ENCODE results near the gene UBAC2.
"Not testable (repeated sequence)": the region's sequence is repeated elsewhere in the genome, so short reads cannot be mapped to it uniquely, and the experiment has no call there.

Gene UBAC2

DNA sequence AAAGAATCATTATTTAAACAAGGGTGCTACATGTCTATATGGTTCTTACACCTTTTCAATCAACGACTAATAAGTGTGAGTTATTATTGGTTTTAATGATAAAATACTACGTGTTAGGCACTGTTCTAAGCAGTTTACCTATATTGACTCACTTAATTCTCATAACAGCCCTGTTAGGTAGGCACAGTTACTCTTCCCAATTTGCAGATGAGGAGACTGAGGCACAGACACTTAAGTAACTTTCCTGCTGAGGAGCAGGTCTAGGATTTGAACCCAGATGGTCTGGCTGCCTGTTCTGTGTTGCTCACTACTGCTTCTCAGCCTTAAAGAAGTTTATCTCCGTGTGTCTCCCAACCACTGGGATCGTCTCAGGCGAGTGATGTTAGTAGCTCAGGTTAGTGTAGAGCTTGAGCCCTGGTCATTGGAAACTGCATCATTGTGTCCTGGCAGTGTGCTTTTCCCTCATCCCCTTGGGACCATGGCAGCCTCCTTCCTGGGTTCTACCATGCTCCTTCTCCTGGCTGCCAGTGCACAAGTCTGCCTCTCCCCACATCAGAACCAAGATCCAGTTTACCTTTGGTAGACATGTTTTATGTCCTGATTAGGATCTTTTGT, 10.9 kb downstream of the UBAC2 start:
- DNase-seq = no peak

DNA sequence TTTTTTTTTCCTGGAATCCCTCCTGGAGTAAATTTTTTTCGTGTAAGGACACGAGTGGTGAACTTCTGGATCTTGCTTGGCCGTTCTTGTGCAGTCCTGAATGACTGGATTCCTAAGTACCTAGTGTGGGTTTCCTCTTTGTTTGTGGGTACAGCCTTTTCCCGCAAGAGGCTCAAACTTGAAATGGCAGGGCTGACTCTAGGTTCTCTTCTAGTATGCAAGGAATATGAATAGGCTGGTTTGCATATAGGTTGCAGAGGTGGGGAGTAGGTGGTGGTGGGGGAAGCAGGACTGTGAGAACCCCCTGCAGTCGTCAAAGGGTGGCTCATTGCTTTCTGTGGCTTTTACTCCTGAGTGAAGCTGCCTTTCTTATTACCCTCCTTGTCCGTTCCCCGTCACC, 13.6 kb downstream of the UBAC2 start:
- no peak for DNase-seq

DNA sequence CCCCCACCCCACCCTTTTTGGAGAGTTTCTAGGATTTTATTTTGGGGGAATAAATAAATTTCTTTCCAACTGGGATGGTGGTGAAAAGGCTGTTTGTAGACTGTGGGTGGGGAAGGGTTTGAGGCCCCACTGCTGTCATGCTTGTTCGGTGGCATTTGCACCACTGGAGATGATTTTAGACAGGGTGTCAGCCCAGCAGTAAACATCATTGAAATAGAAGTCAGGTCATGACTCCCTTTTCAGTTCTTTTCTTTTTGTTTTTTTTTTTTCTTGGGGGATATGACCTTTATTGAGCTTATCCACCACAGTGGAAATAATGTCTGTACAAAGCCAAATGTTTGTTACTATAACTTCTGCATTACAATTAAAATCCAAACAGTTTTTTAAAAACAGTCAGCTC, 14.1 kb downstream of the UBAC2 start:
- no peak for DNase-seq

DNA sequence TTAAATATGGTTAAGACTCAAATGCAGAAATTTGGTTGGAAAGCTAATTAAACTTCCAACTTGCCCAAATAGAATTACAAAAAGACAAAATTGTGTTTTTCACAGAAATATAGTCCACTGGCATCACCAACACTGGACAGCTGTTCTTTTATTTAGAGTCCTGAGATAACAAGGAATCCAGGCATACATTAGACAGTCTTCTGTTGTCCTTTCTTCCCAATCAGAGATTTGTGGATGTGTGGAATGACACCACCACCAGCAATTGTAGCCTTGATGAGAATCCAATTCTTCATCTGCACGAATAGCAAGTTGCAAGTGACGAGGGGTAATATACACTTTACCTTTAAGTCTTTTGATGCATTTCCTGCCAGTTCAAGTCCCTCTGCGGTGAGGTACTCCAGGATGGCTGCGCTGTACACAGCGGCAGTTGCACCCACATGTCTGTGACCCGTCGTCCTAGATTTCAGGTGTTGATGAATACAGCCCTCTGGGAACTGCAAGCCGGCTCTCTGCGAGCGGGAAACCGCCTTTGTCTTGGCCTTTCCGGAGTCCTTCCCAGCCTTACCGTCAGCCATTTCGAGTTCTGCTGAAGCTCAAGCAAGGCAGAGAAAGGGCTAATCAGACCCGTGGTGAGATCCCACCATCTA, 14.7 kb downstream of the UBAC2 start:
- DNase-seq = peak in 5 of 58 donors; percentile 7 to 61 (median 14)

DNA sequence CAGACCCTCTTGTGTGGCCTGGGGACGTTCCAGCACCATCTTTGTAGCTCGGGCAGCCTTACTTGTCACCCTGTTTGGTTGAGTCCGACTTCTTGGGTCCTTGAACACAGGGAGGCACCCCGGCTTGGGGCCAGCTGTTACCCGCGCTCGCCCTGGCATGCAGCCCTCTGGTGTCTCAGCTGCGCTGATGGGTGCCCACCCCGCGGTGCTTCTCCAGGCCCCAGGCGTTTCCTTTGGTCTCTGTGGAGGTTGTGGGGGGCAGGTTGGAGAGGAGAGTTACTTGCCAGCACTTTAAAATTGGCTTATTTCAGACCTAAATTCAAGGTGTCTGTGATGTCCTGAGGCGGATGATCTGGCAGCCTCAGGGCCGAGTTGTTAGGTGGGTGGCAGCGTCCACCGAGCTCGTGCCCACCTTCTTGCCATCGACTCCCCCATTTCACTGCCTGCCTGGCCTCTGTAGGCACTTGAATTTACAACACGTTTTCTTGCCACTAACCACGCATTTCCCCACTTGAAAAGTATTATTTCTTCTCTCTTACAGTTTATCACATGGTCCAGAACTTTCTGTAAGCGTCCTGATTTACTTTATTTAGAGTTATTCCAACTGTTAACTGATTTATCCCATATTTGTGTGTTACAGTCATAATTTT, 16.9 kb downstream of the UBAC2 start:
- no peak for DNase-seq

DNA sequence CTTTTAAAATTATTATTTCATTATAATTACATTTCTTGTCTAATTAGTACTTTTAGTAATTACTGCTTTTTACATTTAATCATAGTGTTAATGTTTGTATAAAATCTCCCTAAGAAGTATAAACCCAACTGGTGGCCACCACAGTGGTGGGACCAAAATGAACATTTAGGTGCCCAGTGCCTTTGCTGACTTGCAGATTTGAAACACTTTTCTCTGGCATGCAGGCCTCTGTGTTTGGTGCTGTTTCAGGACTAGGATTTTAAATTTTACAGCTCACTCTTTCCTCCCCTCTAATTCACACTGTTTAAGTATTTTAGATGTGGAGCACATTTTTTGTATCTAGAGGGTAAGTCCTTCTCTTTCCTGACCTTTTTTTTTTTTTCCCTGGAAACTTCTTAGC, 17.5 kb downstream of the UBAC2 start:
- DNase-seq = no peak

DNA sequence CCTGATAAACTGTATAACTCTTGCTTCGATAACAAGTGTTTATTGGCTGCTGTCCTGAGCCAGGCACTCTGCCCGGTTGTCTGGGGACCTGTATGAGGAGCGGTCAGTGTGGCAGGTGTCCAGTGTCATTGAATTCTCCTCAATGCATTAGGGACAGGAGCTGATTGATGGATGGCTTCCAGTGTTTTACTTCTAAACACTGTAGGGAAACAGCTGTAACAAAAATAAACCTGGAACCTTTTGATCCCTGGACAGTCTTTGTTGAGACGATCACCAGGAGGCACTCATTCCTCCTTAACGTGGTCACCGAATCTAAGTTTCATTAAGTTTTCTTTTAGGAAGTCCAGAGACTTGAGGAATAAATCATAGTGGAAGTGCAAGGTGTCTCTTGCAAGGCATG, 17.9 kb downstream of the UBAC2 start:
- DNase-seq = peak in 19 of 58 donors; percentile 4 to 45 (median 21)

DNA sequence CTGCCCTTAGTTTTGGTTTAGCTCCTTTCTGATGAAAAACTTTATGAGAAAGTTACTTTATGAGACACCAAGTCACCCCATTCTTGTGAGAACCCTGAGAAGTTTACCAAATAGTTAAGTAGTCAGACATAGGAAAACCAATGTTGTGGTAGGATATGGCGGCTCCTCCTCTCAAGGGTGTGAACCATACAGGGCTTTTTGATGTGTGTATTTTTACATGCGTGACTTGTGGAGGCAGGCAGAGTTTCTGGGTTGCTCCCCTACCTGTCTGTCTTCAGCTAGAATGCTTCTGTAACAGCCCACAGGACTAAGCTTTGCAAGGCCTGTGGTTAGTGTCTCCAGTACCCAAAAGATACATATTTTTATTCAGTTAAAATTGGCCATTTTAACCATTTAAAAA, 18.3 kb downstream of the UBAC2 start:
- DNase-seq = no peak

DNA sequence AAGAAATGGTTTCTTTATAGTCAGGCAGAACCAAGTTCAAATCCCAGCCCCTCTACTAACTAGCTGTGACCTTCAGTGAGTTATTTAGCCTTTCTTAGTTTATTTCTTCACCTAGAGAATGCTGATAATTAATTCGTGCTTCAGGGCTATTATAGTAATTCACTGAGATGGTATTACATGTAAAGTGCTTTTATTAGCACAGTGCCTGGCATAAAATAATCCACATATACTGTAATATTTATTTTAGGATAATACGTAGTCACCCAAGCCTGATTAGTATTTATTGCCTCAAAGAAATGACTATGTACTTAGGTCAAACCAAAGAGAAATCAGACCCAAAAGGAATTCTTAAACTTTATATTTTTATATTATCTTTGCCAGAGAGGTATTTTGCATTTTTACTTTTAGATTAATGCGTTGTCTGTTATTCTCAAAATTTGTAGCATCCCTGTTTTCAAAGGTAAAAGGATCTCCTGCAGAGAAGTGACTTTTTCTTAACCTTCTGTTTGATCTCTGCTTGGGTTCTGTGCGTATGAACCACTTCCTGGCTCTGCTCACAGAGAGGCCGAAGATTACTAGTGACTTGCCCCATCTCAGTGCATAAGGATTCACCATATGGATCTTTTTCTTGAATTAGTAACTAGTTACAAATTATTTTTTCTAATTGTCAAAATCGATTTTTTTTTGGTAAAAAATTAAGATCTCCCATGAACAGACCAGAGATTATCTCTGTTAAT, 19.7 kb downstream of the UBAC2 start:
- DNase-seq = no peak

DNA sequence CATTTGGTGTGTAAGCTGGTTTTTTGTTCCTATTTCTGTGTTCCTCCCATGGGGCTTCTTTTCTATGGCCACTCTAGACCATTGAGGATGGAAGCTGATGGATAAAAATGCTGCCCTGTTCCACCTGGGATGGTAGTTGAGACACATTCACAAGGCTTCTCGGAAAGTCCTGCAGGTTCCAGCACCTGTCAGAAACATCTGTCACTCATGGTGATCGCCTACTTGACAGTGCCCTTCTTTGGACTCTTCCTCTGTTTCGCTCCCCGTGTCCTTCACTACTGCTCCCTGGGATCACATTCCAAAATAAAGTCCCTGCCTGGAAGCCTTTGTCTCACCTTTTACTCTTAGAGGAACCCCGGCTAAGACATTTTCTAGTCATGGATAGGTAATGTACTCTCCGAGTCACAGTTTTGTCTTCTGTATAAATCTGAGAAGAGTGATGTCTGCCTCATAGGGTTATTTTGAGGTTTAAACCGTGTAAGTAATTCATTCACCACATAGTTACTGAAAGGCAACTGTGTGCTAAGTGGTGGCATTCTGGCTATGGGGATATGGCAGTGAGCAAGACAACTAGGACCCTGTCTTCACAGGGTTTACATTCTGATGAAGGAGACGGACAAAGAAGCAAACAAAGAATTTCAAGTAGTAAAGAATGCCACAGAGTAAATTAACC, 21.0 kb downstream of the UBAC2 start:
- DNase-seq = no peak

DNA sequence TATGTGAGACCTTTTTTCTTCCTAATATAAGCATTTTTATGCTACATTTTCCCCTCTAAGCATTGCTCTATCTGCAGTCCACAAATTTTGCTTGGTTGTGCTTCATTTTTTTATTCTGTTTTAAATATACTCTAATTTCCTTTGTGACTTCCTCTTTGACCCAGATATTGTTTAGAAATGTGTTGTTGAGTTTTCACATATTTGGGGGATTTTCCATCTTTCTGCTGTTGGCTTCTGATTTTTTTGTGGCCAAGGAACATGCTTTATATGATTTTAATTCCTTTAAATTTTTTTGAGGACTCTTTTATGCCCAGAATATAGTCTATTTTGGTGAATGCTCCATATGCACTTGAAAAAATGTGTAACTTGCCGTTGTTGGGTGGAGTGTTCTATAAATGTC, 22.9 kb downstream of the UBAC2 start:
- DNase-seq = no peak

DNA sequence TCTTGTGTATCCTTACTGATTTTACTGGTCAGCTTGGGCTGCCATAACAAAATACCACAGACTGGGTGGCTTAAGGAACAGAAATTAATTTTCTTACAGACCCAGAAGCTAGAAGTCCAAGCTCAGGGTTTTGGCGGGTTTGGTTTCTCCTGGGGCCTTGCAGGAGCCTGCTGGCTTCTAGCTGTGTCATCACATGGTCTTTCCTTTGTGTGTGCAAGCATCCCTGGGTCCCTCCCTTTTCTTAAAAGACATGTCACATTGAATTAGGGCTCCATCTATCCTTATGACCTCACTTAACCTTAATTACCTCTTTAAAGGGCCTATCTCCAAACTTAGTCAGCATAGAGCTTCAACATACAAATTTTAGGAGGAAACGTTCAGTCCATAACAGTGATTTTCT, 23.4 kb downstream of the UBAC2 start:
- no peak for DNase-seq

DNA sequence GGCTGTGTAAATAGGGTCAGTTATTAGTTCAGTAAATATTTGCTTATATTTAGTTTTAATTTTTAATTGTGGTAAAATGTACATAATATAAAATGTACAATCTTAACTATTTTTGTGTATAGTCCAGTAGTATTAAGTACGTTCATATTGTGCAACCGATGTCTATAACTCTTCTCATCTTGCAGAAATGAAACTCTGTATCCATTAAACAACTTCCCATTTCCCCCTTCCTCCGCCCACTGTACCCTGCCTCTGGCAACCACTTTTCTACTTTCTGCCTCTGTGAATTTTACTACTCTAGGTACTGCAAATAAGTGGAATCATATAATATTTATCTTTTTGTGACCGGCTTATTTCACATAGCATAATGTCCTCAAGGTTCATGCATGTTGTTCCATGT, 24.4 kb downstream of the UBAC2 start:
- no peak for DNase-seq

DNA sequence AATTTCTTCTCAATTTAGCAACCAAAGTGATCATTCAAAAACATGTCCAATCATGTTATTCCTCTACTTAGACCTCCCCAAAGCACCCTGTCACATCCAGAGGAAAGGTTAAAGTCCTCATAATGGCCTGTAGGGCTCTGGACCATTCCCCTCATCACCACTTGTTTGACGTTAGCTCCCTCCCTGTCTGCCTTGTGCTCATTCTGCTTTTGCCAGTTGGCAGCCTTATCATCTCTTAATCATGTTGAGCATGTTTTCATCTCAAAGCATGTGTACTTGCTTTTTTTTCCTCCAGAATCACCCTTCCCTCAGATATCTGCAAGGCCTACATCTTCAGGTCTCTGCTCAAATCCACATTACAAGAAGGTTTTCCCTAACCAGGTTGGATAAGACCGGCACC, 25.9 kb downstream of the UBAC2 start:
- DNase-seq = no peak

DNA sequence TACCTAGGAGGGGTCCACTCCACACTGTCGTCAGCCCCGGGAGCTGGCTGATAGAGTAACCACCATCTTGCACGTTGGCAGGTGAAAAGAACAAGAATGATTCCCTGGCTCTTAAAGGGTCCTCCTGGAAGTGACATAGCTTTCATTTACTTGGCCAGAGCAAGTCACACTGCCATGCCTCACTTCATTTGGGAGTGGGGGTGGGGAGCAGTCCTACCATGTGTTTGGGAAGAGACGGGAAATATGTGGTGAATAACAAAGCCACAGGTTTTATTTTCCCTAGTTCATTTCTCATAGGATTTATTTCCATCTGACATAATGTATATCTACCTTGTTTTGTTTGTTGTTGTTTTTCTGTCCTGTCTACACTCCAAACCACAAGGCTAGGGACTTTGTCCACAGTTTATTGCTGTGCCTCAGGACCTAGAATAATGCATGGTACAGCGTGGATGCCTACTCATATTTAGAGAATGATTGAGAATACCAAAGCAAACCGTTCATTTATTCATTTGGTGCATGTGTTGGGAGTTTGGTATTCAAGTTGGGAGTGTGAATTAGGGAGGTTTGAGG, 26.8 kb downstream of the UBAC2 start:
- no peak for DNase-seq

DNA sequence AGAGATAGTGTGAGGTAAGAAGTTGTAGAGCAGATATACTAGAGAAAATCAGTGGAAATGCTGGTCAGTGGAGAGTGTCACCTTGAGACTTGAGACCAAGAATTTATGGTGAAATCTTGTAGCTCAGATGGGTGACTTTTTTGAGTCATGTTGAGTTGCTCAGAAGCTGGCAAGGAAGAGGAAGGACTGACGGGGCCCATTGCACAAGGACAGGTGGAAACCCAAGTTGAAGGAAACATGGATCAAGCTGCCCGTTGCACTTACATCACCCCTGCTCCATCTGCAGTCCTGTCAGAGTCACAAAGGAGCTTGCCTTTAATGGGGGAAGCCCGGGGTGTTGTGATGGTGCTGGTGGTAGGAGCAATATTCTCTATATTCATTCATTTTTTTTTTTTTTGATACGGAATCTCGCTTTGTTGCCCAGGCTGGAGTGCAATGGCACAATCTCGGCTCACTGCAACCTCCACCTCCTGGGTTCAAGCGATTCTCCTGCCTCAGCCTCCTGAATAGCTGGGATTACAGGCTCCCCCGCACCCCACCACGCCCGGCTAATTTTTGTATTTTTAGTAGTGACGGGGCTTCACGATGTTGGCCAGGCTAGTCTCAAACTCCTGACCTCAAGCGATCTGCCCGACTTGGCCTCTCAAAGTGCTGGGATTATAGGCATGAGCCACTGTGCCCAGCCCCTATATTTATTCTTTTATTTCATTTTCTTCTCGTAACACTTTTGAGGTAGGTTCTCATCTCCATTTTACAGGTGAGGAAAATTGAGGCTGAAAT, 27.4 kb downstream of the UBAC2 start:
- DNase-seq = no peak

DNA sequence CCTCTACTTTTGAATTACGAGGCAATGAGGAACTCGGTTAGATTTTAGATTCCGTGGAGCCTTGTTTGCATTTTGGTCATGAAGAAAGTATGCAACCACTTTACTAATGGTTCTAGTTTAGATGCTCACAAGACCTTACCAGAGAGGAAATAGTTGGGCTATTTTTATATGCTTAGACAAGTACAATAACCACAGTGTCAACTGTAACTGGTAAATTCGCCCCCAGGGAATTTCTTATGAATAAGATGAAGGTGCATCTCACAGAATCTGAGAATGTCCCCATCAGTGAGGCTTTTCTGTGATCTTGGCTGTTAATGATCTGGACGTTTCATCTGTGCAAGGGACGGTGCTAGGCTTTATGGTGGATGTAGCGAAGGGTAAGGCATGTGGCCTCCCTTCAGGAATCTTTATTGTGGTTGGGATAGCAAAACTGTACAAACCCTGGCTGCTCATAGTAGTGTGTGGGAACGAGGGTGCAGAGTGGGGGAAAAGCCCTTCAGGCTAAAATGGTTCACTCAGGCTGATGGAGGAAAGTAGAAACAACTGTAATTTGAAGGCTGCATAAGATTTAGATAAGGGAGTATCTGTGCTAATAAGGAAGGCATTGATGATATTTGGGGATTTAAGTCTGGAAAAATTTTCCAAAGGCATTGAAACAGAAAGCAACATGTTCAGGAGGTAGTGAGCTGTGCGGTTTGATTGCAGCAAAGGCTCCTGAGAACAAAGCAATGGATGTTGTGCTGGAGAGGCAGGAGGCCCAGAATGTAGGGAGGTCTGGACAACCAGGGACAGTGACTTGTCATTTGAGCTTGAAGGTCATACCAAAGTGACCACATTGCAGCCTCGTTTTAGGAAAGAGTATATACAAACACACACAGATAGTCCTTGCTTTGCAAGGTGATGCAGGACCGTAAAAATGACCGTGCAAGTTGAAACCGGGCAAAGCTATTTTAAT, 28.4 kb downstream of the UBAC2 start:
- DNase-seq = no peak

DNA sequence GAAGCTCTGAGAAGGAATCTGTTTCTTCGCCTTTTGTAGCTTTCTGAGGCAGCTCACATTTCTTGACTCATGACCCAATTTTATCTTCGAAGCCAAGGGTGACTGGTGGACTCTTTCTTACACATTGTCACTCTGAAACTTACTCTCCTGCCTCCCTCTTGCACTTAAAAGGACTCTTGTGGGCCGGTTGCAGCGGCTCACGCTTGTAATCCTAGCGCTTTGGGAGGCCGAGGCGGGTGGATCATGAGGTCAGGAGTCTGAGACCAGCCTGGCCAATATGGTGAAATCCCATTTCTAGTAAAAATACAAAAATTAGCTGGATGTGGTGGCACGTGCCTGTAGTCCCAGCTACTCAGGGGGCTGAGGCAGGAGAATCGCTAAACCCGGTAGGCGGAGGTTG, 29.9 kb downstream of the UBAC2 start:
- not testable (repeated sequence) for DNase-seq

DNA sequence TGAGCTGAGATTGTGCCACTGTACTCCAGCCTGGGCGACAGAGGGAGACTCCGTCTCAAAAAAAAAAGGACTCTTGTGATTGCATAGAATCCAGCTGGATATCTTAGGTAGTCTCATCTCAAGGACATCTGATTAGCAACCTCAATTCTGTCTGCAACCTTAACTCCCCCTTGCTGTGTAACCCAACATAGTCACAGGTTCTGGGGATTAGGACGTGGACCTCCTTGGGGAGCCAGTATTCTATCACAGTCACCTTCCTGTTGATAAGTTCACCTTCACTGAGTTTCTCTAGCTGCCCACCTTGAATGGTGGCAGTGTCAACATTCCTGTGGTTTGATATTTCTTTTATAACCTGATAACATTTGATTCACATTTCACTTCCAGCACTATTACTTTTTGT, 30.3 kb downstream of the UBAC2 start:
- no peak for DNase-seq
